Activated CD4-positive, alpha-beta memory T cell treated with anti-CD3 and anti-CD28 coated beads, Interleukin-2, amount 10 ng/mL, durations not matched to agents 7 days and 5 days (primary cell): ENCODE measurements around the gene HTR1B. TPM values are rescaled to one million over a fixed set of nuclear protein-coding genes. Genes with fewer than 3 reads are reported as not detected.

Experiments
- CTCF ChIA-PET: fragments of 350-600 bp; sonication (Branson Sonifier 250); formaldehyde crosslinking; loops from one replicate; lab custom pipeline; 2021; ENCODE audit warnings: antibody characterized with exemption, inconsistent platforms; lab: Charles Lee
- POLR2A ChIA-PET: fragments of 350-600 bp; sonication (Branson Sonifier 250); formaldehyde crosslinking; loops from one replicate; lab custom pipeline; 2021; ENCODE audit warnings: antibody characterized with exemption; lab: Charles Lee
- DNase-seq: peaks from one replicate; pipeline ENCODE4 v3.0.0-alpha.2; 2020
- H3K27ac Mint-ChIP-seq: one replicate; pipeline ENCODE4 v1.8.0; 2021; ENCODE audit warnings: mild to moderate bottlenecking, mixed read lengths
- H3K27me3 Mint-ChIP-seq: one replicate; pipeline ENCODE4 v1.8.0; 2021; ENCODE audit warnings: mixed read lengths
- H3K36me3 Mint-ChIP-seq: one replicate; pipeline ENCODE4 v1.8.0; 2021; ENCODE audit warnings: low read depth, mixed read lengths
- H3K4me1 Mint-ChIP-seq: one replicate; pipeline ENCODE4 v1.8.0; 2021; ENCODE audit warnings: mixed read lengths
- H3K4me3 Mint-ChIP-seq: one replicate; pipeline ENCODE4 v1.8.0; 2021; ENCODE audit warnings: mild to moderate bottlenecking, mixed read lengths
- H3K9me3 Mint-ChIP-seq: one replicate; pipeline ENCODE4 v1.8.0; 2021; ENCODE audit warnings: mixed read lengths
- total RNA-seq, 2 experiments: library from RNA; stranded (reverse); gene quantifications; one replicate each; pipeline ENCODE4 v1.2.3, GENCODE V29; 2021

Gene HTR1B
- total RNA-seq, 2 experiments from 2014 or later, result not detected

GRCh38 chr6:77447254-77447653, 16.0 kb downstream of the HTR1B start:
- Mint-ChIP-seq H3K4me3 (no peak overlapping the region), H3K27me3 (no peaks in the 10 kb centered on the region), H3K27ac (no peak overlapping the region), H3K36me3 (no peaks in the 10 kb centered on the region), H3K4me1 (no peaks in the 10 kb centered on the region), H3K9me3 (no peaks in the 10 kb centered on the region)
- ChIA-PET CTCF (no interaction called here), POLR2A (no interaction called here)
- DNase-seq, result no peak

GRCh38 chr6:77446249-77446648, 17.0 kb downstream of the HTR1B start:
- DNase-seq, result no peak
- ChIA-PET POLR2A (no interaction called here), CTCF (no interaction called here)
- no peaks in the 10 kb centered on the region for H3K36me3 Mint-ChIP-seq
- H3K4me3 Mint-ChIP-seq, result no peak overlapping the region
- no peaks in the 10 kb centered on the region for H3K9me3 Mint-ChIP-seq
- H3K27ac Mint-ChIP-seq, result no peak overlapping the region
- no peaks in the 10 kb centered on the region for H3K27me3 Mint-ChIP-seq
- H3K4me1 Mint-ChIP-seq, result no peaks in the 10 kb centered on the region

DNA sequence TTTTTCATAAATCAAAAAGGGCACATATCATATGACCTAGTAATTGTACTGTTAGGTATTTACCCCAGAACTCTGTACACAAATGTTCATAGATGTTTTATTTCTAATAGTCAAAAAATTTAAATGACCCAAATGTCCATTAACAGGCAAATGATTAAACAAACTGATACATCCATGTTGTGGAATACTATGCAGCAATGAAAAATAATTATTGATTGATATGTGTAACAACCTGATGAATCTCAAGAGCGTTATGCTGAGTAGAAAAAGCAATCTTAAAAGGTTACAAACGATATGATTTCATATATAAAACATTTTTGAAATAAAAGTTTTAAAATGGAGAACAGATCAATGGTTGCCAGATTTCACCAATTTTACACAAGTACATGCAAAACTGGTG, 18.1 kb downstream of the HTR1B start:
- CTCF ChIA-PET, result no interaction called here
- H3K4me3 Mint-ChIP-seq, result no peak overlapping the region

DNA sequence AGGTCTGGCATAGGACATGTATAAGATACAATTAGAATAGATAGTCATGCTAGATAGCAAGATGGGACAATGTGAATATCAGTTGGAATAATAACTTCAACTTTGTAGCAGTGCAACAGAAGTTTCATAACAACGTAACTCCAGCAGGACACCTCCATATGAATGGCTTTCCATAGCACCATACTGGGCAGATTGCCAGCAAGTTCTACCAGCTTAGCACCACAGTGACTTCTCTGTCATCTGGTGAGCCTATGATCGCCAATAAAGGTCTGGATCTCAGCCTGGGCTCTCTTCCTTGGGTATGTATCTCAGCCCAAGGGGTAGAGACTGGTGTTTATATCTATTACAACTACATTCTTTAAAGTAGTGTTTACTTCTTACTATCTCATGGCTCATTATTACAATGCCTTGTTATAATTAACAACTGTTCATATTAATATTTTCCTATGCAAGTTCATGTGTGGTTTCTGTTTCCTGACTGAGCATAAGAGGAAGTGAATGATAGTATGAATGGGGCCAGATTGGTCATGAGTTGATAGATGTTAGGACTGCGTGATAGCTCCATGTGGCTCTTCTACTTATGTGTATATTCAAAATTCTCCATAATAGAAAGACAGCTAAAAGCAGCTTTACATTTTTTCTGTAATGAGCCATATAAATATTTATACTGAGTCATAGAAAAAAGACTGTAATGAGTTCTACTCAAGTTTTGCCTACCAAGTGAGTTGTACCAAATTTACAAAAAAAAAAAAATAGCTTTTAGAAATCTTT, 22.9 kb downstream of the HTR1B start:
- CTCF ChIA-PET, result no interaction called here
- Mint-ChIP-seq H3K36me3 (no peaks in the 10 kb centered on the region), H3K27me3 (no peaks in the 10 kb centered on the region), H3K9me3 (peaks cover 3% of the 10 kb centered on the region), H3K4me1 (no peaks in the 10 kb centered on the region), H3K4me3 (no peak overlapping the region), H3K27ac (no peak overlapping the region)
- no peak for DNase-seq
- POLR2A ChIA-PET, result no interaction called here

More for the DNA sequence above, 18.1 kb downstream of the HTR1B start:
- Mint-ChIP-seq H3K27ac (no peak overlapping the region), H3K9me3 (no peaks in the 10 kb centered on the region), H3K27me3 (no peaks in the 10 kb centered on the region), H3K36me3 (no peaks in the 10 kb centered on the region), H3K4me1 (no peaks in the 10 kb centered on the region)
- POLR2A ChIA-PET, result no interaction called here
- DNase-seq, result no peak

- ChIA-PET CTCF (no interaction called here), POLR2A (no interaction called here)
- no peaks in the 10 kb centered on the region for H3K36me3 Mint-ChIP-seq
- H3K4me1 Mint-ChIP-seq, result no peaks in the 10 kb centered on the region
- no peak overlapping the region for H3K4me3 Mint-ChIP-seq
- H3K27me3 Mint-ChIP-seq, result no peaks in the 10 kb centered on the region
- H3K27ac Mint-ChIP-seq, result no peak overlapping the region
- no peak for DNase-seq
- peaks cover 2% of the 10 kb centered on the region for H3K9me3 Mint-ChIP-seq
Measured at GRCh38 chr6:77433888-77434287, 29.4 kb downstream of the HTR1B start.

DNA sequence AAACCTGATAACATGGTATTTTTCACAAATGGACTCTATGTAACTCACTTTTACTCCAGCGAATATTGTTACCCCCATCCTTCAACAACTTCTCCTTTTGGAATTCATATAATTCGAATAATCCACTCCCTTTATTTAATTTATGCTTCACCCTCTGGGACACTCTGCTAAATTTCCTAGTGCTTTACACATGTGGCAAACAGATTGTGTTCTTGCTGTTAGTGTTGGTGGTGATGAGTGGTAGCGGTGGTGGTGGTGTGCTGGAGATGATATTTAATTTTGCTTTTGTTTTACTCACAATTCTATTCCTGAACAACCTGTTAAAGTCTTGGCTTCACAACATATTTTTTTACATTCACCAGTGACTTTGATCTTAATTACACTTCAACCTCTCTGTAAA, 32.8 kb downstream of the HTR1B start:
- no peak for DNase-seq
- no peak overlapping the region for H3K4me3 Mint-ChIP-seq
- H3K36me3 Mint-ChIP-seq, result no peaks in the 10 kb centered on the region
- H3K9me3 Mint-ChIP-seq, result no peaks in the 10 kb centered on the region
- CTCF ChIA-PET, result no interaction called here
- no peaks in the 10 kb centered on the region for H3K4me1 Mint-ChIP-seq
- H3K27me3 Mint-ChIP-seq, result no peaks in the 10 kb centered on the region
- H3K27ac Mint-ChIP-seq, result no peak overlapping the region
- POLR2A ChIA-PET, result no interaction called here

GRCh38 chr6:77425671-77426070, 37.6 kb downstream of the HTR1B start:
- no peaks in the 10 kb centered on the region for H3K27me3 Mint-ChIP-seq
- POLR2A ChIA-PET, result no interaction called here

DNA sequence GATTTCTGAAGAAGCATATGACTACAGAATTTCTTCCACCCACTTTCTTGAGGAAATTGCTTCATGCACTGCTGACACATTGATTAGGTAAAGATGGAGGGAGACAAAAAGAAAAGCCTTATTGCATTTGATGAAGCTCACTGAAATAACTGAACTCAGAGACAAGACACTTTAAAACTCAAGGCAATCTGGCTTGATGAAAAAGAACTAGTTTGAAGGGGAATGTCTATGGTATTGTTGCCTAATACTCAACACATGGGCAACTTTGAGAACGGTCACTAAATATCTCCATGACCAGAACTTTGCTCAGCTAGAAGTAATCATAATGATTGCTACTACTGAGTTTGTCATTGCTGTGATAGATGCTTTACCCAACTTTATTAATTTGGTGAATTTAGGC, 38.1 kb downstream of the HTR1B start:
- Mint-ChIP-seq H3K27ac (no peak overlapping the region), H3K27me3 (no peaks in the 10 kb centered on the region), H3K9me3 (no peaks in the 10 kb centered on the region), H3K4me3 (no peak overlapping the region), H3K4me1 (no peaks in the 10 kb centered on the region), H3K36me3 (no peaks in the 10 kb centered on the region)
- ChIA-PET CTCF (no interaction called here), POLR2A (no interaction called here)
- no peak for DNase-seq

More at GRCh38 chr6:77425671-77426070, 37.6 kb downstream of the HTR1B start:
- Mint-ChIP-seq H3K4me3 (no peak overlapping the region), H3K27ac (no peak overlapping the region), H3K4me1 (no peaks in the 10 kb centered on the region), H3K9me3 (no peaks in the 10 kb centered on the region), H3K36me3 (no peaks in the 10 kb centered on the region)
- CTCF ChIA-PET, result no interaction called here
- no peak for DNase-seq

GRCh38 chr6:77424761-77425160, 38.5 kb downstream of the HTR1B start:
- Mint-ChIP-seq H3K36me3 (no peaks in the 10 kb centered on the region), H3K27me3 (no peaks in the 10 kb centered on the region), H3K4me3 (no peak overlapping the region), H3K27ac (no peak overlapping the region), H3K4me1 (no peaks in the 10 kb centered on the region), H3K9me3 (no peaks in the 10 kb centered on the region)
- ChIA-PET CTCF (no interaction called here), POLR2A (no interaction called here)
- no peak for DNase-seq

- Mint-ChIP-seq H3K4me1 (no peaks in the 10 kb centered on the region), H3K36me3 (no peaks in the 10 kb centered on the region), H3K27ac (no peak overlapping the region), H3K9me3 (no peaks in the 10 kb centered on the region), H3K4me3 (no peak overlapping the region), H3K27me3 (no peaks in the 10 kb centered on the region)
- CTCF ChIA-PET, result no interaction called here
- POLR2A ChIA-PET, result no interaction called here
- no peak for DNase-seq
Measured at GRCh38 chr6:77416839-77417238, 46.5 kb downstream of the HTR1B start.

DNA sequence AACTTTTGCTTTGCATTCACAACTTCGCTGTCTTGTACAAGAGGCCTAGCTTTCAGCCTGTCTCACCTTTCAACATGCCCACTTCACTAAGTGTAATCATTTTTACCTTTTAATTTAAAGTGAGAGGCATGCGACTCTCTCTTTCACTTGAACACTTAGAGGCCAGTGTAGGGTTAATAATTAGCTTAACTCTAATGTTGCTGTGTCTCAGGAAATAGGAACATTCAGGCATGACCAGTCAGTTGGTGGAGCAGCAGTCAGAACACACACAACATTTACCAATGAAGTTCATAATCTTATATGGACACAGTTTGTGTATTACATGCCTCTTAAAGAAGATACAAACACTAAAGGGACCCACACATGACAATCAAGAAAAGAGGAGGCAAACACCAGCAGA, 47.6 kb downstream of the HTR1B start:
- POLR2A ChIA-PET, result no interaction called here
- no peak for DNase-seq
- Mint-ChIP-seq H3K36me3 (no peaks in the 10 kb centered on the region), H3K4me1 (no peaks in the 10 kb centered on the region), H3K4me3 (no peak overlapping the region), H3K9me3 (no peaks in the 10 kb centered on the region), H3K27me3 (no peaks in the 10 kb centered on the region), H3K27ac (no peak overlapping the region)
- CTCF ChIA-PET, result no interaction called here

Other genes with a start within 250 kb of the HTR1B start
- not detected for gene MEI4, start 189.5 kb upstream of the HTR1B start, total RNA-seq